ENCODE results near the gene NEXN.

Gene NEXN

GRCh38 chr1:77975386-77975785, 87.0 kb downstream of the NEXN start:
- Histone ChIP-seq H2BK5ac (ENCODE audit: low read depth, low read length, poor library complexity) (no peak overlapping the region), H3K23ac (ENCODE audit: low read length) (no peak overlapping the region), H3K14ac (ENCODE audit: low read length) (no peak overlapping the region), H3K27ac (ENCODE audit: low read depth, low read length) (no peak overlapping the region), H3K36me3 (ENCODE audit: control insufficient read depth in 1 of 2, insufficient read depth in 2 of 2, low read length in 2 of 2) (peaks cover 9 to 10% of the 10 kb centered on the region in 2 experiments), H3K4me2 (ENCODE audit: low read length) (peak overlapping the region; percentile 4), H4K8ac (ENCODE audit: low read depth, low read length) (no peak overlapping the region), H4K91ac (ENCODE audit: low read depth, low read length) (no peak overlapping the region), H3K79me1 (ENCODE audit: low read length) (peaks cover 14% of the 10 kb centered on the region), H3K79me2 (ENCODE audit: control insufficient read depth, insufficient read depth, low read length, poor library complexity) (peaks cover 36% of the 10 kb centered on the region), H2AK5ac (ENCODE audit: low read length) (no peak overlapping the region), H2BK120ac (ENCODE audit: insufficient read depth, low read length, poor library complexity) (no peak overlapping the region), H3K4me3 (ENCODE audit: low read depth, low read length) (no peak overlapping the region), H3K9me3 (ENCODE audit: insufficient read depth, low read depth, low read length) (no peaks in the 10 kb centered on the region), H2AFZ (ENCODE audit: insufficient read depth, low read length, poor library complexity) (no peak overlapping the region), H3K9ac (ENCODE audit: low read length) (no peak overlapping the region), H3K27me3 (ENCODE audit: insufficient read depth, low read length) (no peaks in the 10 kb centered on the region), H3K4ac (ENCODE audit: low read depth, low read length) (no peak overlapping the region), H3K4me1 (ENCODE audit: control insufficient read depth in 1 of 2, insufficient read depth in 2 of 2, low read length in 2 of 2) (peaks cover 5 to 9% of the 10 kb centered on the region in 2 experiments), H2BK12ac (ENCODE audit: low read length) (no peak overlapping the region), H3K18ac (ENCODE audit: low read length) (no peak overlapping the region), H4K12ac (ENCODE audit: low read depth, low read length) (no peak overlapping the region)
- DNase-seq = peak in 1 of 2 donors; percentile 55
- no CpG with 5 or more reads among the region's 4 CpGs for WGBS (ENCODE audit: extremely low coverage, insufficient coverage, insufficient read length)

- Histone ChIP-seq H3K9me3 (ENCODE audit: insufficient read depth, low read depth, low read length) (no peaks in the 10 kb centered on the region), H2BK12ac (ENCODE audit: low read length) (no peak overlapping the region), H2AFZ (ENCODE audit: insufficient read depth, low read length, poor library complexity) (no peak overlapping the region), H4K91ac (ENCODE audit: low read depth, low read length) (no peak overlapping the region), H3K27me3 (ENCODE audit: insufficient read depth, low read length) (no peaks in the 10 kb centered on the region), H3K79me2 (ENCODE audit: control insufficient read depth, insufficient read depth, low read length, poor library complexity) (peaks cover 36% of the 10 kb centered on the region), H3K14ac (ENCODE audit: low read length) (no peak overlapping the region), H3K4me1 (ENCODE audit: control insufficient read depth in 1 of 2, insufficient read depth in 2 of 2, low read length in 2 of 2) (peaks cover 5 to 9% of the 10 kb centered on the region in 2 experiments), H3K4me3 (ENCODE audit: low read depth, low read length) (no peak overlapping the region), H3K4me2 (ENCODE audit: low read length) (peak overlapping the region; percentile 4), H2AK5ac (ENCODE audit: low read length) (no peak overlapping the region), H3K27ac (ENCODE audit: low read depth, low read length) (no peak overlapping the region), H3K9ac (ENCODE audit: low read length) (no peak overlapping the region), H2BK120ac (ENCODE audit: insufficient read depth, low read length, poor library complexity) (no peak overlapping the region), H4K12ac (ENCODE audit: low read depth, low read length) (no peak overlapping the region), H4K8ac (ENCODE audit: low read depth, low read length) (no peak overlapping the region), H3K79me1 (ENCODE audit: low read length) (peaks cover 14% of the 10 kb centered on the region), H3K18ac (ENCODE audit: low read length) (no peak overlapping the region), H2BK5ac (ENCODE audit: low read depth, low read length, poor library complexity) (no peak overlapping the region), H3K23ac (ENCODE audit: low read length) (no peak overlapping the region), H3K36me3 (ENCODE audit: control insufficient read depth in 1 of 2, insufficient read depth in 2 of 2, low read length in 2 of 2) (peaks cover 6 to 10% of the 10 kb centered on the region in 2 experiments), H3K4ac (ENCODE audit: low read depth, low read length) (peak overlapping the region; percentile 64)
- WGBS (ENCODE audit: extremely low coverage, insufficient coverage, insufficient read length) = no CpG with 5 or more reads among the region's 2 CpGs
- no peak for DNase-seq
These were observed 87.5 kb downstream of the NEXN start for GRCh38 chr1:77975907-77976306.

- H3K23ac ChIP-seq (ENCODE audit: low read length) = no peak overlapping the region
- no peak overlapping the region for H4K91ac ChIP-seq (ENCODE audit: low read depth, low read length)
- H2BK5ac ChIP-seq (ENCODE audit: low read depth, low read length, poor library complexity) = no peak overlapping the region
- H2BK120ac ChIP-seq (ENCODE audit: insufficient read depth, low read length, poor library complexity) = no peak overlapping the region
- H3K14ac ChIP-seq (ENCODE audit: low read length) = no peak overlapping the region
- peak in 1 of 2 donors; percentile 20 for DNase-seq
- H4K8ac ChIP-seq (ENCODE audit: low read depth, low read length) = no peak overlapping the region
- no peak overlapping the region for H4K12ac ChIP-seq (ENCODE audit: low read depth, low read length)
- no peak overlapping the region for H3K4me3 ChIP-seq (ENCODE audit: low read depth, low read length)
- peaks cover 5 to 9% of the 10 kb centered on the region in 2 experiments for H3K4me1 ChIP-seq (ENCODE audit: control insufficient read depth in 1 of 2, insufficient read depth in 2 of 2, low read length in 2 of 2)
- no peak overlapping the region for H2AFZ ChIP-seq (ENCODE audit: insufficient read depth, low read length, poor library complexity)
- peaks cover 35% of the 10 kb centered on the region for H3K79me2 ChIP-seq (ENCODE audit: control insufficient read depth, insufficient read depth, low read length, poor library complexity)
- H3K36me3 ChIP-seq (ENCODE audit: control insufficient read depth in 1 of 2, insufficient read depth in 2 of 2, low read length in 2 of 2) = peaks cover 4 to 13% of the 10 kb centered on the region in 2 experiments
- H3K4ac ChIP-seq (ENCODE audit: low read depth, low read length) = peak overlapping the region; percentile 91
- H3K9me3 ChIP-seq (ENCODE audit: insufficient read depth, low read depth, low read length) = no peaks in the 10 kb centered on the region
- no peak overlapping the region for H3K18ac ChIP-seq (ENCODE audit: low read length)
- no peak overlapping the region for H3K27ac ChIP-seq (ENCODE audit: low read depth, low read length)
- no peak overlapping the region for H2BK12ac ChIP-seq (ENCODE audit: low read length)
- H3K79me1 ChIP-seq (ENCODE audit: low read length) = peaks cover 14% of the 10 kb centered on the region
- no peaks in the 10 kb centered on the region for H3K27me3 ChIP-seq (ENCODE audit: insufficient read depth, low read length)
- peak overlapping the region; percentile 40 for H3K4me2 ChIP-seq (ENCODE audit: low read length)
- H3K9ac ChIP-seq (ENCODE audit: low read length) = no peak overlapping the region
- no CpG with 5 or more reads among the region's 13 CpGs for WGBS (ENCODE audit: extremely low coverage, insufficient coverage, insufficient read length)
- H2AK5ac ChIP-seq (ENCODE audit: low read length) = no peak overlapping the region
These were observed 88.1 kb downstream of the NEXN start for GRCh38 chr1:77976433-77977076.

GRCh38 chr1:77977989-77978292, 89.5 kb downstream of the NEXN start:
- peaks cover 14% of the 10 kb centered on the region for H3K79me1 ChIP-seq (ENCODE audit: low read length)
- peaks cover 5 to 9% of the 10 kb centered on the region in 2 experiments for H3K4me1 ChIP-seq (ENCODE audit: control insufficient read depth in 1 of 2, insufficient read depth in 2 of 2, low read length in 2 of 2)
- H3K9me3 ChIP-seq (ENCODE audit: insufficient read depth, low read depth, low read length) = no peaks in the 10 kb centered on the region
- no peak overlapping the region for H3K14ac ChIP-seq (ENCODE audit: low read length)
- H2BK120ac ChIP-seq (ENCODE audit: insufficient read depth, low read length, poor library complexity) = no peak overlapping the region
- no peak overlapping the region for H3K23ac ChIP-seq (ENCODE audit: low read length)
- no peak overlapping the region for H3K18ac ChIP-seq (ENCODE audit: low read length)
- no peak overlapping the region for H3K27ac ChIP-seq (ENCODE audit: low read depth, low read length)
- H3K4ac ChIP-seq (ENCODE audit: low read depth, low read length) = peak overlapping the region; percentile 80
- H3K36me3 ChIP-seq (ENCODE audit: control insufficient read depth in 1 of 2, insufficient read depth in 2 of 2, low read length in 2 of 2) = peaks cover 4 to 11% of the 10 kb centered on the region in 2 experiments
- no CpG with 5 or more reads among the region's 5 CpGs for WGBS (ENCODE audit: extremely low coverage, insufficient coverage, insufficient read length)
- H3K27me3 ChIP-seq (ENCODE audit: insufficient read depth, low read length) = no peaks in the 10 kb centered on the region
- peak overlapping the region; percentile 99 for H4K8ac ChIP-seq (ENCODE audit: low read depth, low read length)
- H3K4me3 ChIP-seq (ENCODE audit: low read depth, low read length) = peak overlapping the region; percentile 81
- peak in 1 of 2 donors; percentile 97 for DNase-seq
- H4K91ac ChIP-seq (ENCODE audit: low read depth, low read length) = peak overlapping the region; percentile 98
- no peak overlapping the region for H2AFZ ChIP-seq (ENCODE audit: insufficient read depth, low read length, poor library complexity)
- H3K79me2 ChIP-seq (ENCODE audit: control insufficient read depth, insufficient read depth, low read length, poor library complexity) = peaks cover 29% of the 10 kb centered on the region
- H3K9ac ChIP-seq (ENCODE audit: low read length) = no peak overlapping the region
- peak overlapping the region; percentile 54 for H3K4me2 ChIP-seq (ENCODE audit: low read length)
- H2BK5ac ChIP-seq (ENCODE audit: low read depth, low read length, poor library complexity) = no peak overlapping the region
- no peak overlapping the region for H4K12ac ChIP-seq (ENCODE audit: low read depth, low read length)
- H2AK5ac ChIP-seq (ENCODE audit: low read length) = no peak overlapping the region
- no peak overlapping the region for H2BK12ac ChIP-seq (ENCODE audit: low read length)
